Activated CD8-positive, alpha-beta memory T cell treated with anti-CD3 and anti-CD28 coated beads for 36 hours (primary cell): ENCODE measurements around the gene SLC12A3. TPM values are rescaled to one million over a fixed set of nuclear protein-coding genes. Genes with fewer than 3 reads are reported as not detected.

Experiments
- CTCF ChIA-PET: fragments of 350-600 bp; sonication (Branson Sonifier 250); formaldehyde crosslinking; loops from one replicate; lab custom pipeline; 2021; ENCODE audit warnings: antibody characterized with exemption; lab: Charles Lee
- POLR2A ChIA-PET: fragments of 350-600 bp; sonication (Branson Sonifier 250); formaldehyde crosslinking; loops from one replicate; lab custom pipeline; 2021; ENCODE audit warnings: antibody characterized with exemption; lab: Charles Lee
- total RNA-seq, 2 experiments: library from RNA; stranded (reverse); gene quantifications; one replicate each; pipeline ENCODE4 v1.2.3, GENCODE V29; 2021

SLC12A3 gene
- total RNA-seq, 2 experiments from 2014 or later: not detected

- CTCF ChIA-PET: interaction anchor here (0.5 to 1.8 kb wide), 3 partner anchors 47 to 112 kb away, joined by 3 to 7 read pairs (median 5); no protein-coding TSS in a partner anchor
- POLR2A ChIA-PET: interaction anchor here (0.9 to 1.5 kb wide), 4 partner anchors 11 to 111 kb away, joined by 3 to 11 read pairs (median 6); no protein-coding TSS in a partner anchor
Measured at GRCh38 chr16:56930486-56931270, 65.7 kb downstream of the SLC12A3 start.

- POLR2A ChIA-PET: interaction anchor here (0.5 to 1.5 kb wide), 16 partner anchors 10 to 531 kb away, joined by 3 to 11 read pairs (median 4); partner anchors contain the start of genes NLRC5, PSME3IP1 and RSPRY1
Measured at GRCh38 chr16:56931271-56931891, 66.4 kb downstream of the SLC12A3 start.

GRCh38 chr16:56931892-56932720 is 67.1 kb downstream of the SLC12A3 start, which contains the start of gene HERPUD1:
Gene HERPUD1, plus strand, starts transcription at chr16:56932142. Its CDS starts 103 bp downstream, at chr16:56932245.
- POLR2A ChIA-PET: interaction anchor here (0.5 to 2.4 kb wide), 19 partner anchors 10 to 531 kb away, joined by 3 to 17 read pairs (median 4); partner anchors contain the start of genes NLRC5, PSME3IP1 and RSPRY1
- CTCF ChIA-PET: interaction anchor here (1.8 kb wide), 1 partner anchor 64 kb away, joined by 7 read pairs; no protein-coding TSS in a partner anchor

More at GRCh38 chr16:56931271-56931891, 66.4 kb downstream of the SLC12A3 start:
- CTCF ChIA-PET: interaction anchor here (0.7 to 1.8 kb wide), 2 partner anchors 63 to 111 kb away, joined by 3 to 7 read pairs; no protein-coding TSS in a partner anchor

GRCh38 chr16:56932721-56933619 is 68.0 kb downstream of the SLC12A3 start:
- POLR2A ChIA-PET: interaction anchor here (0.6 to 2.4 kb wide), 5 partner anchors 11 to 57 kb away, joined by 3 to 17 read pairs (median 5); partner anchors contain the start of gene NLRC5
- CTCF ChIA-PET: interaction anchor here (1.5 to 2.1 kb wide), 2 partner anchors 11 to 66 kb away, joined by 4 to 8 read pairs; no protein-coding TSS in a partner anchor

GRCh38 chr16:56933828-56934598 is 69.0 kb downstream of the SLC12A3 start:
- CTCF ChIA-PET: interaction anchor here (1.5 to 2.1 kb wide), 2 partner anchors 10 to 67 kb away, joined by 4 to 8 read pairs; no protein-coding TSS in a partner anchor

GRCh38 chr16:56934599-56935145 is 69.7 kb downstream of the SLC12A3 start:
- ChIA-PET CTCF (interaction anchor here (1.5 to 2.1 kb wide), 2 partner anchors 9 to 68 kb away, joined by 4 to 8 read pairs; no protein-coding TSS in a partner anchor), POLR2A (interaction anchor here (0.6 to 2.4 kb wide), 4 partner anchors 10 to 55 kb away, joined by 3 to 17 read pairs (median 7); partner anchors contain the start of gene NLRC5)

More at GRCh38 chr16:56933828-56934598, 69.0 kb downstream of the SLC12A3 start:
- POLR2A ChIA-PET: interaction anchor here (0.6 to 2.4 kb wide), 4 partner anchors 12 to 56 kb away, joined by 3 to 17 read pairs (median 7); partner anchors contain the start of gene NLRC5

- CTCF ChIA-PET: interaction anchor here (2.2 kb wide), 1 partner anchor 30 kb away, joined by 7 read pairs; no protein-coding TSS in a partner anchor
- POLR2A ChIA-PET: interaction anchor here (1.0 to 2.4 kb wide), 2 partner anchors 9 to 54 kb away, joined by 3 to 11 read pairs; partner anchors contain the start of gene NLRC5
Measured at GRCh38 chr16:56935201-56935600, 70.2 kb downstream of the SLC12A3 start.

- CTCF ChIA-PET: interaction anchor here (1.2 to 2.2 kb wide), 2 partner anchors 15 to 29 kb away, joined by 4 to 7 read pairs; no protein-coding TSS in a partner anchor
- POLR2A ChIA-PET: no interaction called here
Measured at GRCh38 chr16:56936491-56936890, 71.5 kb downstream of the SLC12A3 start.

GRCh38 chr16:56936950-56937349 is 71.9 kb downstream of the SLC12A3 start:
- POLR2A ChIA-PET: no interaction called here

GRCh38 chr16:56938664-56939513 is 73.9 kb downstream of the SLC12A3 start:
- ChIA-PET CTCF (interaction anchor here (0.7 to 1.0 kb wide), 2 partner anchors 25 to 71 kb away, joined by 3 read pairs; no protein-coding TSS in a partner anchor), POLR2A (interaction anchor here (0.6 to 1.1 kb wide), 5 partner anchors 9 to 189 kb away, joined by 3 to 4 read pairs (median 3); no protein-coding TSS in a partner anchor)

More at GRCh38 chr16:56936950-56937349, 71.9 kb downstream of the SLC12A3 start:
- CTCF ChIA-PET: interaction anchor here (1.2 to 2.2 kb wide), 2 partner anchors 14 to 28 kb away, joined by 4 to 7 read pairs; no protein-coding TSS in a partner anchor

- ChIA-PET POLR2A (interaction anchor here (1.1 kb wide), 1 partner anchor 102 kb away, joined by 4 read pairs; no protein-coding TSS in a partner anchor), CTCF (interaction anchor here (0.8 to 1.0 kb wide), 2 partner anchors 24 to 79 kb away, joined by 3 read pairs; no protein-coding TSS in a partner anchor)
Measured at GRCh38 chr16:56939801-56940200, 74.8 kb downstream of the SLC12A3 start.

GRCh38 chr16:56941092-56941491 is 76.1 kb downstream of the SLC12A3 start:
- ChIA-PET CTCF (interaction anchor here (1.0 kb wide), 1 partner anchor 23 kb away, joined by 3 read pairs; no protein-coding TSS in a partner anchor), POLR2A (interaction anchor here (1.6 kb wide), 1 partner anchor 10 kb away, joined by 9 read pairs; the partner anchor contains the start of gene HERPUD1)

- ChIA-PET CTCF (interaction anchor here (1.0 kb wide), 1 partner anchor 22 kb away, joined by 3 read pairs; no protein-coding TSS in a partner anchor), POLR2A (interaction anchor here (1.6 kb wide), 1 partner anchor 10 kb away, joined by 9 read pairs; the partner anchor contains the start of gene HERPUD1)
Measured at GRCh38 chr16:56941856-56942331, 76.9 kb downstream of the SLC12A3 start.
